SK-N-SH (cell line): Measurements from ENCODE around the gene RAD1. TPM values are rescaled to one million over a fixed set of nuclear protein-coding genes. Genes with fewer than 3 reads are reported as not detected.
A peak's percentile ranks its signal among the peaks of the same experiment; 100 is the strongest.
"Not testable (repeated sequence)": the region's sequence is repeated elsewhere in the genome, so short reads cannot be mapped to it uniquely, and the experiment has no call there.

Experiments used
- CTCF ChIA-PET: fragments of 300-600, 350-600 bp; formaldehyde crosslinking; extraction: SDS; loops from one replicate; lab custom pipeline; 2021; lab: Yijun Ruan, JAX
- POLR2A ChIA-PET: fragments of 350-600 bp; sonication (Branson Sonifier 250); formaldehyde crosslinking; extraction: SDS; loops from one replicate; lab custom pipeline; 2020; ENCODE audit warnings: antibody characterized with exemption, inconsistent platforms; lab: Yijun Ruan, JAX
- DNase-seq: peaks from one replicate; pipeline ENCODE4 v3.0.0; 2012
- H2AFZ ChIP-seq: fragments of 200-600 bp; sonication (generic); 2 replicates; pipeline ENCODE4 v1.8.1; 2016; ENCODE audit warnings: antibody characterized with exemption, mild to moderate bottlenecking, low read depth
- H3F3A ChIP-seq: fragments of 200-600 bp; sonication (generic); replicated peaks from 2 replicates; pipeline ENCODE3; 2016; ENCODE audit warnings: antibody characterized with exemption, mild to moderate bottlenecking; ENCODE audit not compliant: insufficient read depth
- H3K27ac ChIP-seq, 2 experiments: fragments of 200-500 bp in 1 of 2; fragments of 200-600 bp in 1 of 2; sonication (Bioruptor generic) in 1 of 2; sonication (generic), shearing (Covaris generic) in 1 of 2; 2 replicates each; pipeline versions ENCODE4 v1.5.1 to v1.6.1; 2014 to 2016; ENCODE audit warnings: low read depth in 2 of 2, inconsistent platforms in 1 of 2, low read length in 1 of 2, mild to moderate bottlenecking in 1 of 2, mixed read lengths in 1 of 2
- H3K27me3 ChIP-seq: fragments of 200-600 bp; sonication (generic), shearing (Covaris generic); 2 replicates; pipeline ENCODE4 v1.6.1; 2016; ENCODE audit warnings: mixed run types; ENCODE audit not compliant: insufficient read depth
- H3K36me3 ChIP-seq, 2 experiments: fragments of 200-500 bp in 1 of 2; fragments of 200-600 bp in 1 of 2; sonication (Bioruptor generic) in 1 of 2; sonication (generic) in 1 of 2; replicated peaks in 1 of 2; 2 replicates each; pipeline versions ENCODE3 to v1.5.1; 2014 to 2016; ENCODE audit warnings: low read length in 1 of 2, mild to moderate bottlenecking in 1 of 2; ENCODE audit not compliant: insufficient read depth in 2 of 2, control insufficient read depth in 1 of 2
- H3K4me1 ChIP-seq, 2 experiments: fragments of 200-500 bp in 1 of 2; fragments of 200-600 bp in 1 of 2; sonication (Bioruptor generic) in 1 of 2; sonication (generic), shearing (Covaris generic) in 1 of 2; 2 replicates each; pipeline versions ENCODE4 v1.5.1 to v1.6.1; 2014 to 2016; ENCODE audit warnings: low read depth in 1 of 2, low read length in 1 of 2, mixed run types in 1 of 2; ENCODE audit not compliant: insufficient read depth in 2 of 2, control insufficient read depth in 1 of 2
- H3K4me2 ChIP-seq: fragments of 200-600 bp; sonication (generic), shearing (Covaris generic); 2 replicates; pipeline ENCODE4 v1.6.1; 2017; ENCODE audit warnings: mixed run types
- H3K4me3 ChIP-seq, 2 experiments: fragments of 200-500 bp in 1 of 2; fragments of 200-600 bp in 1 of 2; sonication (Bioruptor generic) in 1 of 2; sonication (generic), shearing (Covaris generic) in 1 of 2; 2 replicates each; pipeline versions ENCODE4 v1.5.1 to v1.8.1; 2014 to 2016; ENCODE audit warnings: low read depth in 2 of 2, inconsistent platforms in 1 of 2, low read length in 1 of 2, mild to moderate bottlenecking in 1 of 2, mixed read lengths in 1 of 2, moderate library complexity in 1 of 2
- H3K79me2 ChIP-seq: fragments of 200-600 bp; sonication (generic); 2 replicates; pipeline ENCODE4 v1.8.1; 2017; ENCODE audit warnings: mild to moderate bottlenecking; ENCODE audit not compliant: insufficient read depth
- H3K9ac ChIP-seq: fragments of 200-600 bp; sonication (generic); 2 replicates; pipeline ENCODE4 v1.6.1; 2017; ENCODE audit warnings: mixed run types
- H3K9me2 ChIP-seq: fragments of 200-600 bp; sonication (generic); 2 replicates; pipeline ENCODE4 v1.6.1; 2017; ENCODE audit warnings: mixed run types
- H3K9me3 ChIP-seq: fragments of 200-600 bp; sonication (generic); 2 replicates; pipeline ENCODE4 v1.6.1; 2017; ENCODE audit warnings: mixed run types, mild to moderate bottlenecking, moderate library complexity
- H4K20me1 ChIP-seq: fragments of 200-600 bp; sonication (generic); 2 replicates; pipeline ENCODE4 v1.6.1; 2017; ENCODE audit warnings: mild to moderate bottlenecking, mixed run types; ENCODE audit not compliant: insufficient read depth
- EZH2phosphoT487 ChIP-seq: fragments of 200-600 bp; sonication (generic); IDR thresholded peaks from 2 replicates; pipeline ENCODE4 v1.6.1; 2017; ENCODE audit warnings: low read depth, mixed run types, mild to moderate bottlenecking, antibody characterized with exemption, moderate library complexity, borderline replicate concordance
- FOSL2 ChIP-seq: IDR thresholded peaks from 2 replicates; pipeline ENCODE4 v1.4.0; 2012; ENCODE audit warnings: low read depth, mild to moderate bottlenecking, moderate library complexity, borderline replicate concordance
- FOXJ3 ChIP-seq: sonication (generic); formaldehyde crosslinking; IDR thresholded peaks from 2 replicates; pipeline ENCODE4 v1.5.1; 2020; ENCODE audit warnings: mild to moderate bottlenecking, missing genetic modification reagents
- FOXM1 ChIP-seq: IDR thresholded peaks from 2 replicates; pipeline ENCODE4 v1.4.0; 2012; ENCODE audit warnings: low read depth, mild to moderate bottlenecking
- GATA2 ChIP-seq: sonication (generic); formaldehyde crosslinking; IDR thresholded peaks from 2 replicates; pipeline ENCODE4 v1.5.0; 2020; ENCODE audit warnings: mild to moderate bottlenecking, missing genetic modification reagents
- JUND ChIP-seq: IDR thresholded peaks from 2 replicates; pipeline ENCODE4 v1.4.0; 2012
- MEF2A ChIP-seq: IDR thresholded peaks from 2 replicates; pipeline ENCODE4 v1.4.0; 2012; ENCODE audit warnings: low read depth, borderline replicate concordance
- MXI1 ChIP-seq: IDR thresholded peaks from 2 replicates; pipeline ENCODE4 v1.6.1; 2012; ENCODE audit warnings: mild to moderate bottlenecking, low read depth, low read length, improper control_type of control experiment
- RFX5 ChIP-seq: IDR thresholded peaks from 2 replicates; pipeline ENCODE4 v1.6.1; 2012; ENCODE audit warnings: mild to moderate bottlenecking, improper control_type of control experiment, low read length
- RXRA ChIP-seq: IDR thresholded peaks from 2 replicates; pipeline ENCODE4 v1.4.0; 2012; ENCODE audit warnings: low read depth, mild to moderate bottlenecking, borderline replicate concordance
- TCF12 ChIP-seq: IDR thresholded peaks from 2 replicates; pipeline ENCODE4 v1.4.0; 2012
- WGBS: methylation state at CpG from one replicate; pipeline ENCODE4 v1.1.6; 2017; ENCODE audit warnings: low lambda C conversion rate; 5-methylcytosine and 5-hydroxymethylcytosine counted together
- polyA plus RNA-seq, 3 experiments: library from polyadenylated mRNA; depleted of rRNA; stranded (reverse); fragments of >200 nt; gene quantifications; 2 replicates each; pipeline ENCODE4 v1.2.3, GENCODE V29; 2012
- TF ChIP-seq, protein P1 (sequence below): fragments of 150-350 bp; IDR thresholded peaks from 2 replicates; pipeline ENCODE4 v1.6.1; 2016; ENCODE audit warnings: mild to moderate bottlenecking, low read depth, low read length
- TF ChIP-seq, protein P2 (sequence below): fragments of 200-600 bp; sonication (generic); IDR thresholded peaks from 2 replicates; pipeline ENCODE4 v1.6.1; 2017; ENCODE audit warnings: antibody characterized with exemption, mild to moderate bottlenecking, moderate library complexity
- TF ChIP-seq, protein P3 (sequence below): IDR thresholded peaks from 2 replicates; pipeline ENCODE4; 2012
- TF ChIP-seq, protein P4 (sequence below): IDR thresholded peaks from 2 replicates; pipeline ENCODE4 v1.4.0; 2012; ENCODE audit warnings: low read depth, borderline replicate concordance

Gene RAD1
- polyA plus RNA-seq, 1 of the 3 experiments (the other 2 are of a cell fraction) = 21.2 TPM

DNA sequence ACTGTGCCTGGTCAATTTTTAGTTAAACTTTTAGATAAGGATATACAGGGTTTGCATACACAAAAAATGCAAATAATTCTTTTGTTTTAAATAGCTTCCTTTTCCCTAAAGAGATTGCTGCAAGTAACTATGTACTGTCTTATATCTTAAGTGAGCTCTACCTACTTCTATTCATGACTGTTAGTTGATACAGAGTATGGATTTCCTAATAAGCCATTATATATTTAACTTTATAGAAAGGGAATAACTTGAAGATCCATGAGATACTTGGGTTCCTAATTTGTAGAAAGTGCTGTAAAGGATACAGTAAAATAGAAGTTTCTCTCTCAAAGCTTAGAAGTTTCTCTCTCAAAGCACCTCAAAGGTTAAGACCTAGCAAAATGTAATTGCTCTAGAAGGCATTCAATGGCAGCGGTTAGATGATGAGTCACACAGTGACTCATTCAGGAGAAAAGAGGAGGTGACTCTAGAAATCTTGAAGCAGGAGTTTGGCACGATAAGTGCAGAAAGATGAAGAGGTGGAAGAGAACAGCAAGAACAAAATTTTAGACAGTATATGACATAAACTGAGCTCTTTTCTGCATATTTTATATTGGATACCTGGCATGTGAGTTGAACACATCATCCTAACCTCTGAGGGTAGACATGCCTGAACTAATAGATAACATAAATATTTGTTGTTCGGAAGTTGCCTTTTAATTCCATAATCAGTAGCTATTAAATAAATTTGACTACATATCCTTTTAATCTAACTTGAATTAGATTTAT is 8.6 kb upstream of the RAD1 start (continued):
- TF ChIP-seq, protein P1, sequence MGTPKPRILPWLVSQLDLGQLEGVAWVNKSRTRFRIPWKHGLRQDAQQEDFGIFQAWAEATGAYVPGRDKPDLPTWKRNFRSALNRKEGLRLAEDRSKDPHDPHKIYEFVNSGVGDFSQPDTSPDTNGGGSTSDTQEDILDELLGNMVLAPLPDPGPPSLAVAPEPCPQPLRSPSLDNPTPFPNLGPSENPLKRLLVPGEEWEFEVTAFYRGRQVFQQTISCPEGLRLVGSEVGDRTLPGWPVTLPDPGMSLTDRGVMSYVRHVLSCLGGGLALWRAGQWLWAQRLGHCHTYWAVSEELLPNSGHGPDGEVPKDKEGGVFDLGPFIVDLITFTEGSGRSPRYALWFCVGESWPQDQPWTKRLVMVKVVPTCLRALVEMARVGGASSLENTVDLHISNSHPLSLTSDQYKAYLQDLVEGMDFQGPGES = no peak
- TF ChIP-seq RXRA = no peak
- TF ChIP-seq FOXM1 = no peak
- TF ChIP-seq TCF12 = no peak
- no peak for TF ChIP-seq MXI1
- TF ChIP-seq, protein P2, sequence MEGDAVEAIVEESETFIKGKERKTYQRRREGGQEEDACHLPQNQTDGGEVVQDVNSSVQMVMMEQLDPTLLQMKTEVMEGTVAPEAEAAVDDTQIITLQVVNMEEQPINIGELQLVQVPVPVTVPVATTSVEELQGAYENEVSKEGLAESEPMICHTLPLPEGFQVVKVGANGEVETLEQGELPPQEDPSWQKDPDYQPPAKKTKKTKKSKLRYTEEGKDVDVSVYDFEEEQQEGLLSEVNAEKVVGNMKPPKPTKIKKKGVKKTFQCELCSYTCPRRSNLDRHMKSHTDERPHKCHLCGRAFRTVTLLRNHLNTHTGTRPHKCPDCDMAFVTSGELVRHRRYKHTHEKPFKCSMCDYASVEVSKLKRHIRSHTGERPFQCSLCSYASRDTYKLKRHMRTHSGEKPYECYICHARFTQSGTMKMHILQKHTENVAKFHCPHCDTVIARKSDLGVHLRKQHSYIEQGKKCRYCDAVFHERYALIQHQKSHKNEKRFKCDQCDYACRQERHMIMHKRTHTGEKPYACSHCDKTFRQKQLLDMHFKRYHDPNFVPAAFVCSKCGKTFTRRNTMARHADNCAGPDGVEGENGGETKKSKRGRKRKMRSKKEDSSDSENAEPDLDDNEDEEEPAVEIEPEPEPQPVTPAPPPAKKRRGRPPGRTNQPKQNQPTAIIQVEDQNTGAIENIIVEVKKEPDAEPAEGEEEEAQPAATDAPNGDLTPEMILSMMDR = no peak
- TF ChIP-seq GATA2 (CRISPR knock-in tag) = no peak
- peak; percentile 99 for TF ChIP-seq FOSL2
- TF ChIP-seq, protein P3, sequence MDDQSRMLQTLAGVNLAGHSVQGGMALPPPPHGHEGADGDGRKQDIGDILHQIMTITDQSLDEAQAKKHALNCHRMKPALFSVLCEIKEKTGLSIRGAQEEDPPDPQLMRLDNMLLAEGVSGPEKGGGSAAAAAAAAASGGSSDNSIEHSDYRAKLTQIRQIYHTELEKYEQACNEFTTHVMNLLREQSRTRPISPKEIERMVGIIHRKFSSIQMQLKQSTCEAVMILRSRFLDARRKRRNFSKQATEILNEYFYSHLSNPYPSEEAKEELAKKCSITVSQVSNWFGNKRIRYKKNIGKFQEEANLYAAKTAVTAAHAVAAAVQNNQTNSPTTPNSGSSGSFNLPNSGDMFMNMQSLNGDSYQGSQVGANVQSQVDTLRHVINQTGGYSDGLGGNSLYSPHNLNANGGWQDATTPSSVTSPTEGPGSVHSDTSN = peak; percentile 60
- peak; percentile 98 for TF ChIP-seq JUND
- TF ChIP-seq RFX5 = no peak
- TF ChIP-seq EZH2phosphoT487 = no peak
- TF ChIP-seq FOXJ3 = no peak
- TF ChIP-seq MEF2A = no peak
- TF ChIP-seq, protein P4, sequence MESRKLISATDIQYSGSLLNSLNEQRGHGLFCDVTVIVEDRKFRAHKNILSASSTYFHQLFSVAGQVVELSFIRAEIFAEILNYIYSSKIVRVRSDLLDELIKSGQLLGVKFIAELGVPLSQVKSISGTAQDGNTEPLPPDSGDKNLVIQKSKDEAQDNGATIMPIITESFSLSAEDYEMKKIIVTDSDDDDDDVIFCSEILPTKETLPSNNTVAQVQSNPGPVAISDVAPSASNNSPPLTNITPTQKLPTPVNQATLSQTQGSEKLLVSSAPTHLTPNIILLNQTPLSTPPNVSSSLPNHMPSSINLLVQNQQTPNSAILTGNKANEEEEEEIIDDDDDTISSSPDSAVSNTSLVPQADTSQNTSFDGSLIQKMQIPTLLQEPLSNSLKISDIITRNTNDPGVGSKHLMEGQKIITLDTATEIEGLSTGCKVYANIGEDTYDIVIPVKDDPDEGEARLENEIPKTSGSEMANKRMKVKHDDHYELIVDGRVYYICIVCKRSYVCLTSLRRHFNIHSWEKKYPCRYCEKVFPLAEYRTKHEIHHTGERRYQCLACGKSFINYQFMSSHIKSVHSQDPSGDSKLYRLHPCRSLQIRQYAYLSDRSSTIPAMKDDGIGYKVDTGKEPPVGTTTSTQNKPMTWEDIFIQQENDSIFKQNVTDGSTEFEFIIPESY = no peak
- TF ChIP-seq, all 33 proteins: peak for 6

DNA sequence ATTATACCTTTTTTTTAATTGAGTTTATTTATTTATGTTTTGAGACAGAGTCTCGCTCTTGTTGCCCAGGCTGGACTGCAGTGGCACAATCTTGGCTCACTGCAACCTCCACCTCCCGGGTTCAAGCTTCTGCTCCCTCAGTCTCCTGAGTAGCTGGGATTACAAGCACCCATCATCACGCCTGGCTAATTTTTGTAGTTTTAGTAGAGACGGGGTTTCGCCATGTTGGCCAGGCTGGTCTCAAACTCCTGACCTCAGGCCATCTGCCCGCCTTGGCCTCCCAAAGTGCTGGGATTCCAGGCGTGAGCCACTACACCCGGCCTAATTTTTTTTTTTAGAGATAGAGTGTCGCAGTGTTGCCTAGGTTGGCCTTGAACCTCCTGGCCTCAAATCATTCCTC is 8.0 kb upstream of the RAD1 start:
- 90% methylated on average over 9 of the region's 9 CpGs for WGBS
- H4K20me1 ChIP-seq, H3K9ac ChIP-seq, H3K4me3 ChIP-seq, H3K27me3 ChIP-seq, DNase-seq, CTCF ChIA-PET, H3K9me3 ChIP-seq, H3K9me2 ChIP-seq, H2AFZ ChIP-seq: not testable (repeated sequence)
- POLR2A ChIA-PET = interaction anchor here (2.1 kb wide), 1 partner anchor 8 kb away, joined by 8 read pairs; the partner anchor contains the start of genes BRIX1 and RAD1
- H3K4me1 ChIP-seq = peaks cover 0 to 13% of the 10 kb centered on the region in 2 experiments; a peak in 2 of 4 replicates
- H3K79me2 ChIP-seq = peaks cover 46% of the 10 kb centered on the region
- peak overlapping the region; percentile 13; the same call in 1 of the 2 replicates for H3K4me2 ChIP-seq
- H3K27ac ChIP-seq = peak overlapping the region in 1 of 2 experiments; percentile 74; a peak in 2 of 4 replicates
- H3F3A ChIP-seq = peaks cover 58% of the 10 kb centered on the region
- H3K36me3 ChIP-seq = peaks cover 76% of the 10 kb centered on the region in 2 experiments
